ENCODE data around the gene TGFB1. TPM values are rescaled to one million over a fixed set of nuclear protein-coding genes. Genes with fewer than 3 reads are reported as not detected.

TGFB1 gene
- polyA plus RNA-seq, 1 of the 3 experiments (the other 2 are of a cell fraction) = 25.5 TPM

GRCh38 chr19:41355035-41355434, 1.3 kb upstream of the TGFB1 start:
- no peaks in the 10 kb centered on the region for H3K27me3 ChIP-seq (ENCODE audit: insufficient read depth)
- no peak overlapping the region for H3K27ac ChIP-seq (ENCODE audit: low read depth in 2 of 2, low read length in 1 of 2)
- H3K4me2 ChIP-seq = no peak overlapping the region
- peaks cover 36% of the 10 kb centered on the region for H3K79me2 ChIP-seq (ENCODE audit: insufficient read depth)
- no peaks in the 10 kb centered on the region for H3K9me2 ChIP-seq
- H3K9me3 ChIP-seq = no peaks in the 10 kb centered on the region
- H2AFZ ChIP-seq (ENCODE audit: low read depth) = no peak overlapping the region
- POLR2A ChIA-PET = interaction anchor here (1.2 kb wide), 1 partner anchor 9 kb away, joined by 5 read pairs; the partner anchor contains the start of gene B9D2
- no peak for DNase-seq
- TF ChIP-seq EP300 (IDR thresholded peaks at IDR 0.05; ENCODE audit: borderline replicate concordance in 1 of 2, low read depth in 1 of 2, low read length in 1 of 2) = no peak
- no peak for TF ChIP-seq RXRA (IDR thresholded peaks at IDR 0.05; ENCODE audit: borderline replicate concordance, low read depth)
- TF ChIP-seq IRF3 (IDR thresholded peaks at IDR 0.05; ENCODE audit: low read depth, low read length) = no peak
- TF ChIP-seq ZBTB33 (IDR thresholded peaks at IDR 0.05; ENCODE audit: borderline replicate concordance, low read depth) = no peak
- no peak for TF ChIP-seq TAF1 (IDR thresholded peaks at IDR 0.05; ENCODE audit: borderline replicate concordance, low read depth, low read length)
- H4K20me1 ChIP-seq (ENCODE audit: insufficient read depth) = peaks cover 32% of the 10 kb centered on the region
- 100% methylated on average over 1 of the region's 1 CpG for WGBS (ENCODE audit: low lambda C conversion rate)
- no peaks in the 10 kb centered on the region for H3K36me3 ChIP-seq (replicated peaks in 1 of 2; ENCODE audit: control insufficient read depth in 1 of 2, insufficient read depth in 2 of 2, low read length in 1 of 2)
- H3K4me3 ChIP-seq (ENCODE audit: low read depth in 2 of 2, low read length in 1 of 2) = no peak overlapping the region
- no peak overlapping the region for H3K9ac ChIP-seq
- peaks cover 0 to 34% of the 10 kb centered on the region in 2 experiments; a peak in 2 of 4 replicates for H3K4me1 ChIP-seq (ENCODE audit: control insufficient read depth in 1 of 2, insufficient read depth in 2 of 2, low read depth in 1 of 2, low read length in 1 of 2)
- H3F3A ChIP-seq (replicated peaks; ENCODE audit: insufficient read depth) = peaks cover 9% of the 10 kb centered on the region
- CTCF ChIA-PET = interaction anchor here (0.6 to 3.6 kb wide), 6 partner anchors 9 to 151 kb away, joined by 3 to 13 read pairs (median 5); partner anchors contain the start of genes B9D2, CCDC97 and HNRNPUL1

- ChIA-PET POLR2A (no interaction called here), CTCF (interaction anchor here (0.6 to 3.6 kb wide), 7 partner anchors 9 to 150 kb away, joined by 3 to 15 read pairs (median 5); partner anchors contain the start of genes B9D2, CCDC97 and HNRNPUL1)
- Histone ChIP-seq H4K20me1 (ENCODE audit: insufficient read depth) (peaks cover 38% of the 10 kb centered on the region), H3K9me2 (no peaks in the 10 kb centered on the region), H3K9ac (no peak overlapping the region), H3K79me2 (ENCODE audit: insufficient read depth) (peaks cover 42% of the 10 kb centered on the region), H3K4me1 (ENCODE audit: control insufficient read depth in 1 of 2, insufficient read depth in 2 of 2, low read depth in 1 of 2, low read length in 1 of 2) (peaks cover 0 to 34% of the 10 kb centered on the region in 2 experiments; a peak in 2 of 4 replicates), H3K4me3 (ENCODE audit: low read depth in 2 of 2, low read length in 1 of 2) (peak overlapping the region; percentile 65 to 99; a peak in 3 of 4 replicates), H3F3A (replicated peaks; ENCODE audit: insufficient read depth) (peaks cover 9% of the 10 kb centered on the region), H3K9me3 (no peaks in the 10 kb centered on the region), H3K4me2 (peak overlapping the region; percentile 99; the same call in 1 of the 2 replicates), H3K27ac (ENCODE audit: low read depth in 2 of 2, low read length in 1 of 2) (peak overlapping the region in 1 of 2 experiments; percentile 79; a peak in 2 of 4 replicates), H3K27me3 (ENCODE audit: insufficient read depth) (no peaks in the 10 kb centered on the region), H3K36me3 (replicated peaks in 1 of 2; ENCODE audit: control insufficient read depth in 1 of 2, insufficient read depth in 2 of 2, low read length in 1 of 2) (peaks cover 0 to 6% of the 10 kb centered on the region in 2 experiments), H2AFZ (ENCODE audit: low read depth) (no peak overlapping the region)
- no peak for DNase-seq
- 82% methylated on average over 6 of the region's 23 CpGs for WGBS (ENCODE audit: low lambda C conversion rate)
- TF ChIP-seq GATA2 (CRISPR knock-in tag; IDR thresholded peaks at IDR 0.05) = no peak
- no peak for TF ChIP-seq CHD2 (IDR thresholded peaks at IDR 0.05; ENCODE audit: low read length, partially characterized antibody)
- TF ChIP-seq PBX3 (IDR thresholded peaks at IDR 0.05) = no peak
- no peak for TF ChIP-seq EZH2phosphoT487 (IDR thresholded peaks at IDR 0.05; ENCODE audit: borderline replicate concordance, low read depth)
- TF ChIP-seq ELF1 (IDR thresholded peaks at IDR 0.05) = no peak
- no peak for TF ChIP-seq FOXM1 (IDR thresholded peaks at IDR 0.05; ENCODE audit: low read depth)
- TF ChIP-seq TCF12 (IDR thresholded peaks at IDR 0.05) = no peak
- no peak for TF ChIP-seq RCOR1 (IDR thresholded peaks at IDR 0.05; ENCODE audit: low read length)
- TF ChIP-seq YY1 (IDR thresholded peaks at IDR 0.05; ENCODE audit: low read depth) = no peak
- TF ChIP-seq JUND (IDR thresholded peaks at IDR 0.05) = no peak
- no peak for TF ChIP-seq REST (IDR thresholded peaks at IDR 0.05; ENCODE audit: low read depth, low read length)
- no peak for TF ChIP-seq TAF1 (IDR thresholded peaks at IDR 0.05; ENCODE audit: borderline replicate concordance, low read depth, low read length)
- no peak for TF ChIP-seq FOXJ3 (CRISPR knock-in tag; IDR thresholded peaks at IDR 0.05)
Measured at GRCh38 chr19:41354343-41354953, 726 bp upstream of the TGFB1 start.

All from SK-N-SH (cell line).